ENCODE measurements around the gene VWF.

Gene VWF

GRCh38 chr12:6099316-6099715, 25.2 kb downstream of the VWF start:
- DNase-seq = no peak

- DNase-seq = no peak
These were observed 27.1 kb downstream of the VWF start for GRCh38 chr12:6097411-6097810.

DNA sequence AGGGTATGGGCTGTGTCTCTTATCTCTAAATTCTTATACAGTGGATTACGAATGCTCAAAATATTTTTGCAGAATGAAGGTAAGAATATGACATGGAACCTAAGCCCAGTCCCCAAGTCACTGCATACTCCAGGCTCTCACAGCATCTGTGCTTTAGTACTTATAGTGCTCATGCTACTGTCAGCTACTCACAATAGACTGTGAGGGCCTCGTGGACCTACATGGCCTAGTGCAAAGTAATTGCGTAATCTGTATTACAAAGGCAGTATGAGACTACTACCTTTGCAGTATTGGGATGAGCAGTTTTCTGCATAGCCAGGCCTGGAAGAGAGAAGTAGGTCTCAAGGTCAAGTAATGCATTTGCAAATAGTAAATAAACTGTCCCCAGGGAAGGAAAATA, 27.9 kb downstream of the VWF start:
- no peak for DNase-seq

- no peak for DNase-seq
These were observed 29.2 kb downstream of the VWF start for GRCh38 chr12:6095269-6095668.

DNA sequence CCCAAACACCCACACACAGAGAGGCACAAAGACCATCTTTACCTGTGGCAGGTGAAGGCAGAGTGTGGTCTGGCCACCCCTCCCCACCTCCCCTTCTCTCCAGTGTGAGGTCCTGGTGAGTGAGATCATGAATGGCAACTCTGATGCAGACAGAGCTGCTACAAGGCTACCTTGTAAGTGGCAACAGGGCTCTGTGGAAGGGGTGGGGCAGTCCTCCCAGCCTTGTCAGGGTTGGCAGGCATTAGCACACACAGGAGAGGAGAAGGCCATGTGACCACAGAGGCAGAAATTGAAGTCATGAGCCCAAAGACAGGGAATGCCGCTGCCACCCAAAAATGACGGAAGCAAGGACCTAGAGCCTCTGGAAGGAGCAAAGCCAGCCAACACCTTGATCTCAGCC, 30.7 kb downstream of the VWF start:
- no peak for DNase-seq

DNA sequence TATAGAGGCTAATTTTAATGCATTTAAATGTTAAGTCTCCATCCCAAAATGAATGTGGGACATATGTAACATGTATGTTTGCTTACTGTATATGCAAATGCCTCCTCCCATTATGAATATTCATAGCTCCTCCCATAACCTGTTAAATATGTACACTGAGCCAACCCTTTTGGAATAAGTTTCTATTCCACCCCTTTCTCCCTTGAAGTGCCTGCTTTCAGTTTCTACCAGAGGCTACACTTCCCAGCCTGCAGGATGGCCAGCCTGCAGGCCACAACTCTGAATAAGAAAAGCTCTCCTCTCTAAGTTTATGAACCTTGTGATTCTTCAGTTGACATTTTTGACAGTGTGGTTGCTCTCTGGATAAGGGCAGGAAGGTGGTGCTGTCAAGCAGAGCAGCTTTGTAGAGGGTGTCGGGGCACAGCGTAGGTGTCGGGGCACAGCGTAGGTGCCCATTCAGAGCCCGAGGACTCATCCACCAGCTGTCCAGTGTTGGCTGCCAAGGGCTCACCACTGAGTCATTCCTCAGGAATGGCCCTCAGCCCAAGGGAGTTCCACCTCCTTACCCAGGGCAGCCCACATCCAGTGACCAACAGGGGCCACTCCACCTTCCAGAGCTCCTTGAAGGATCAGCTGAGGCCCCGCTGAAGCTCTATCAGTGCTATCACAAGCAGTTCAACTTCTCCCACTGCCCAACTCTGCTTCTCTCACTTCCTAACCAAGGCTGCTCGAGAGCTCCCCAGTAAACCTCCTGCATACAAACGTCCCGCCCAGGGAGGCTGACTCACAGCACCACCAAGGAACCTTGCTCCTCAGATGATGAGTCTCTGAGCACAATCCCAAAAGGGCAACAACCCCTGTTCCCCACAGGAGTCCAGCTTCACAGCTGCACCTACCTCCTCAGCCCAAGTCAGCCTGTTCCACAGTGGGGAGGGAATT, 31.4 kb downstream of the VWF start:
- no peak for DNase-seq

- DNase-seq = no peak
These were observed 32.5 kb downstream of the VWF start for GRCh38 chr12:6091786-6092566.

DNA sequence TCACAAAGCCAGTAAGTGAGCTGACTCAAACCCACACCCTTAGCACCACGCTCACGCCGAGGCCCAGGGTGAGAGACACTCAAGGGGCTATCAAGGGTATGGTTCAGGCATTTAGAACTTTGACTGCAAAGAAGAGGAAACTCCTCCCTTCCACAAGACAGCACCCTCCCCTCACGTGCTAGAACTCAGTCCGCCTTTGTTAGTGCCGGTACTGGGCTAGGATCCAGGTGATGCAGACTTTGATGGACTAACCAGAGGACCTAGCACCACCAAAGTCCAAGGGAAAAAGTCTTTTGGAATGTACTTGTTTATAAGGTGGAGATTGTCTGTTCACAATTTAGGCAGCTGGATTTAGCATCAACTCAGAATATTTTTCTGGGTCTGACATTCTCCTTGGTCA, 33.7 kb downstream of the VWF start:
- DNase-seq = no peak

DNA sequence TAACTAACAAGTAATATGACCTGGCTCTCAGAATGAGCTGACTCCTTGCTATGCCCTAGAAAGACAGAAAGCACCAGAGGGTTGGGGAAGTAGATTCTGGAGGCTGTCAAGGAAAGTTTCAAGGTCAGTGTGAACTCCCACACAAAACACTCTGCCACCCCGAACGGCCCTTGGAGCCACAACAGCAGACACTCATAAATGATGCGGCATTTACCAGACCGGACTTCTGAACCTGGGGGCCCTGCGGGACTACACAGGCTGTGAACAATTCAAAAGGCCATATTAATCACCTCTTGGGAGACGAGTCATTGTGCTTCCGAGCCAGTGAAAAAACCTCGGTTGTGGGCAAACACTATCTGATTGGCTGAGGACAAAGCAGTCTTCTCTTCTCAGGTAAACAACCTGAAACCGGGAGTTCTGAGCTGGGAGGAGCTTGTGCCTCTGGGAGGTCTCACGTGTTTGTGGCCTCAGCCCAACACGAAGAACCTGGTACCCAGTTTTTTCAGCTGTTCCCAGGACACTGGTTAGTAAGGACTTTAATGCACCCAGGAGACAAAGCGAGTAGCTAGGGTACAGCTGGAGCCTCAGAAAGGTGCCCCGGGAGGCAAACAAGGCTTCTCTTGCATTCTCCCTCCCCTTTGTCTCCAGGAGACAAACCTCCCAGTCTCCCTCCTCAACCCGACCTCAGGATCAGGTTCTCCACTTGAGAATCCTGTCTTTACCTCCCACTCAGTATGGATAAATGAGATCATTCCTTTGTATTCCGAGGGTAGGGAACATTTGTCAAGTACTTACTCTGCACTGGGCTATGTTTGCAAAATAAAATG, 35.3 kb downstream of the VWF start:
- no peak for DNase-seq

DNA sequence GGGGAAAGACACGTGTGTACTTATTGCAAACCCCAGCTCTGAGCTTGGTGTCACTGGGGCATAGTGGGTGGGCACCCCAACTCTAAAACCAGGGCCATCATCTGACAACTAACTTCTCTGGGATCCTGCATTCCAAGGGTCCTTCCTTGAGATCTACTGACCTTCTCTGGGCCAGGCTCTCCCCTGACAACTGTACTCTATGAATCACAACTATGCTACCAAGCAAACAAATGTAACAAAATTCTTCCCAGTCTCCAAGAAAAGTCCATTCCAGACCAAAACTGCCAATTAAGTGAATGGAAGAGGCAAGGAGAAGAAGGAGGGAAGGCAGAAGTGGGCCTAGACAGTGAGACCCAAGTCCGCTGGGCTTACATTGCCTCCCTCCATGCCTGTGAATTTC, 38.2 kb downstream of the VWF start:
- no peak for DNase-seq

- no peak for DNase-seq
These were observed 38.6 kb downstream of the VWF start for GRCh38 chr12:6085841-6086240.

DNA sequence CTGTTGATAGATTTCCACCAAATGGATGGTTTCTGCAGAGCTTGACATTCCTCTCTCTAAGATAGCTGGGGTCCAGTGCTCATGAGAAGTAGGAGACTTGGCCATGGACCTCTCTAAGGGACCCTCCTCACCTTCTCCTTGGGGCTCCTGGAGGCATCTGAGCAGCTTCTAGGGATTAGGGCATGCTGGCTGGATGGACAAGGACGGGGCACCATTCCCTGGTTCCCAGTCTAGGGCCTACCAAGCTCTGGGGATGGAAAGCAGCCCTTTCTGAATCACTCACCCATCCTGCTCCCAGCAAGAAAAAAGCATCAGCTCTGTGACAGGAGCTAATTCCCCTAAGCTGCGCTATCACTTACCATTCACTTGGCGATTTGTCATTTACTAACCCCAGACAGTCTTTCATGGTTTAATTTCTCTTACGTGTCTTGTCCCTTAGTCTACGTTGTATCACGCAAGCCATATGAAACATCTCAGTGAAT, 39.5 kb downstream of the VWF start:
- no peak for DNase-seq

GRCh38 chr12:6084261-6084968, 40.1 kb downstream of the VWF start:
- no peak for DNase-seq

- DNase-seq = no peak
These were observed 40.9 kb downstream of the VWF start for GRCh38 chr12:6083601-6084000.

- DNase-seq = no peak
These were observed 41.9 kb downstream of the VWF start for GRCh38 chr12:6082613-6083012.

GRCh38 chr12:6080149-6081045, 44.1 kb downstream of the VWF start:
- no peak for DNase-seq

DNA sequence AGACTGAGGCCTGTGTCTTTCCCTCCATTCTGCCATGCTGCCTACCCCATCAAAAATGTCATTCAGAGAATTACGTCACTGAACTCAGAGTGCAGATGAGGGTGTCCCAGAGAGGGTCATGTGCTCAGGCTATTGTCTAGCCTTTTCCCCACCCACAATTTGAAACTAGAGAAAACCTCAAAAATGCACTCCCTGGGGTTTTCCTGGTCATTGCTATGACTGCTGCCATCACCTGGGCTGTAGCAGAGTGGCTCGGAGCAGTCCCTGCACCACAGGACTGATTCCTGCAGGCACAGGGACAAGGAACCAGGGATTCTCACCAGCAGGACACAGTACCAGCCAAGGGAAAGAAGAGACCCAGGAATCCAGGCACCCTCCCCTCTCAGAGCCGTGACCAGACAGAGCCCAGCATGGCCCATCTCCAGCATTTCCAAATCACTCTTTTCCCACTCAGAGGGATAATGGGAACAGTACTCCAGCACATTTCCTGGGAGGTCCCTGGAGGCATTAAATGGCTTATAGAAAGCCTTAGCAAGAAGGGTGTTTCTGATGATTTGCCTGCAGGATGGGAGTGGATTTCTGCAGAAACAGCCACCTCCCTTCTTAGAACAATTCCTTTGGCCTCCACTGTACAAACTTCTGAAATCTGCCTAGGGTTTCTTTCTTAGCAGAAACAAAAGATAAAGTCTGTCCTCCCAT, 45.9 kb downstream of the VWF start:
- no peak for DNase-seq

- no peak for DNase-seq
These were observed 46.8 kb downstream of the VWF start for GRCh38 chr12:6077692-6078083.

DNA sequence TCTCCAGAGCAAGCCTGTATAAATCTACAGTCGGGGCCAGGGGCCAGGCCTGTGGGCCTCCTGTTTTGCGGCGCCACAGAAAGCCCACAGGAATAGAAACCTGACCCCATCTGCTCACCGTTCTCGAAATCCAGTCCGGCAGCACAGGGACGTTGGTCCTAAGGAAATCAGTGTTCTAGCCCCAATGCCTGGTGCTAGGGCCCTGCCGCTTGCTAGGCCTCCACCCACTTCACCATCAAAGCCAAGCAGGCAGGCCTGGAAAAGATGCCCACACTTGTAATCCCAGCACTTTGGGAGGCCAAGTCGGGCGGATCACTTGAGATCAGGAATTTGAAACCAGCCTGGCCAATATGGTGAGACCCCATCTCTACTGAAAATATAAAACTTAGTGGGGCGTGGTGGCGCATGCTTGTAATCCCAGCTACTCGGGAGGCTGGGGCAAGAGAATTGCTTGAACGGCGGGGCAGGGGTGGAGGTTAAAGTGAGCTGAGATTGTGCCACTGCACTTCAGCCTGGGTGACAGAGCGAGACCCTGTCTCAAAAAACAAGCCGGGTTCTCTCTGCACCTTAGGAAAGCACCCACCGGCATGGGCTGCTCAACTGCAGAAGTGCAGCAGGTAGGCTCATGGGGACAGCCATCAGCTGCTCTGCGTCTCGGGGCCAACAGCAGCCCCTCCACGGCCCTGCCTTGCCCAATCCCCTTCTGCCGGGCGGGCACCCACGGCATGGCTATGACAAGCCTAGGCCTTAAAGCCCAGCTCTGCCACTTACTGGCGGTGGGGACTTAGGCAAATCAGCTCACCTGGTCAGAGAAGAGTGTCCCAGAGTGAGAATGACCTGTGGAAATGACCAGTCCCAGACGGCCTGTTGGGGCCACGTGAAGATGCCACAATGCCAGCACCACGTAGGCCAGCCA, 47.4 kb downstream of the VWF start:
- DNase-seq = no peak

DNA sequence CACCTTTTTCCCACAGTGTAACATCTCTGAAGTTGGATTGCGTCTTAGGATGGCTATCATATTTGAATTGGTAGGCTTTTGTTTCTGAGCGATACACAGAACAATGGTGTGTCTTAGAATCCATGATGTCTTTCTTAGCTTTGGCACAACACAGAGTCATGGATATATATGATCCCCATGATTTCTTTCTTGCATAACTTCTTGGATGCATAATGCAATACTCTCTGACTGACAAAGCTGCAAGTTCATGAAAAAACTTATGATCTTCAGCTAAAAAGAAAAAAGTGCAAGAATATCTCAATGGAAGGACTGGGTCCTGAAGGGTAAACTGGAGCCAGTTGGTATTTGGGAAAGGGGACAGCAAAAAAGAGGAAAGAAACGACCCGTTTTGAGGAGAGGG, 48.1 kb downstream of the VWF start:
- no peak for DNase-seq

Measured in activated naive CD4-positive, alpha-beta T cell (primary cell).